OCI-LY7 (cell line): Measurements from ENCODE around the gene SAFB2.

Experiments used
- CTCF ChIP-seq: fragments of 200-600 bp; sonication (generic); conservative IDR thresholded peaks from 2 replicates; pipeline ENCODE4 v1.5.1; 2014; ENCODE audit warnings: mild to moderate bottlenecking, antibody characterized with exemption, low read length, moderate library complexity, mixed read lengths
- EZH2phosphoT487 ChIP-seq: fragments of 200-600 bp; sonication (generic); IDR thresholded peaks from 2 replicates; pipeline ENCODE4 v1.6.1; 2018; ENCODE audit warnings: low read depth, borderline replicate concordance, mild to moderate bottlenecking, mixed run types, antibody characterized with exemption, low read length, moderate library complexity, mixed read lengths

- TF ChIP-seq CTCF (no peak), EZH2phosphoT487 (no peak)
These were observed 41.9 kb upstream of the SAFB2 start for GRCh38 chr19:5664515-5664914.
